RKO (cell line): ENCODE measurements around the gene PTPRE.

Source experiments
- DNase-seq: peaks from one replicate; pipeline ENCODE4 v3.0.0-alpha.2; 2016; ENCODE audit warnings: low spot score

Gene PTPRE

GRCh38 chr10:128095753-128096469 is 189.0 kb downstream of the PTPRE start:
- no peak for DNase-seq

GRCh38 chr10:128096486-128097199 is 189.7 kb downstream of the PTPRE start:
- DNase-seq = no peak

GRCh38 chr10:128097783-128098182 is 190.9 kb downstream of the PTPRE start:
- peak; percentile 33 for DNase-seq

GRCh38 chr10:128098631-128099030 is 191.7 kb downstream of the PTPRE start:
- DNase-seq = no peak

- DNase-seq = no peak
Measured at GRCh38 chr10:128099901-128100300, 193.0 kb downstream of the PTPRE start.

- DNase-seq = no peak
Measured at GRCh38 chr10:128101901-128102300, 195.0 kb downstream of the PTPRE start.

- no peak for DNase-seq
Measured at GRCh38 chr10:128102480-128103228, 195.8 kb downstream of the PTPRE start.

- no peak for DNase-seq
Measured at GRCh38 chr10:128103229-128103714, 196.4 kb downstream of the PTPRE start.

GRCh38 chr10:128105383-128105782 is 198.5 kb downstream of the PTPRE start:
- DNase-seq = no peak

GRCh38 chr10:128109707-128110106 is 202.8 kb downstream of the PTPRE start:
- no peak for DNase-seq

GRCh38 chr10:128110339-128110738 is 203.4 kb downstream of the PTPRE start:
- DNase-seq = no peak

GRCh38 chr10:128111696-128112095 is 204.8 kb downstream of the PTPRE start:
- no peak for DNase-seq

- DNase-seq = no peak
Measured at GRCh38 chr10:128113026-128113425, 206.1 kb downstream of the PTPRE start.

- DNase-seq = no peak
Measured at GRCh38 chr10:128114901-128115300, 208.0 kb downstream of the PTPRE start.

GRCh38 chr10:128115356-128115755 is 208.5 kb downstream of the PTPRE start:
- DNase-seq = no peak

GRCh38 chr10:128116187-128116586 is 209.3 kb downstream of the PTPRE start:
- no peak for DNase-seq

GRCh38 chr10:128116851-128117615 is 210.1 kb downstream of the PTPRE start:
- DNase-seq = no peak

- DNase-seq = no peak
Measured at GRCh38 chr10:128121750-128122412, 215.0 kb downstream of the PTPRE start.

GRCh38 chr10:128122931-128123330 is 216.0 kb downstream of the PTPRE start:
- DNase-seq = no peak

GRCh38 chr10:128123846-128124245 is 216.9 kb downstream of the PTPRE start:
- no peak for DNase-seq

GRCh38 chr10:128124813-128125403 is 218.0 kb downstream of the PTPRE start:
- peak; percentile 8 for DNase-seq
